Suprapubic skin (tissue), 4 donors: ENCODE measurements around the gene TMEM132D.

Source experiments
- CTCF ChIP-seq, 2 donors: fragments of 200-600 bp in 1 of 2; fragments of 450-650 bp in 1 of 2; sonication (generic) in 1 of 2; IDR thresholded peaks; one replicate each; pipeline ENCODE4 v1.5.1; 2016 to 2019; ENCODE audit warnings: antibody characterized with exemption in 2 of 2, mild to moderate bottlenecking in 1 of 2, moderate library complexity in 1 of 2
- EP300 ChIP-seq: sonication (generic); formaldehyde crosslinking; IDR thresholded peaks from one replicate; pipeline ENCODE4 v1.6.1; 2017; ENCODE audit warnings: antibody characterized with exemption
- POLR2A ChIP-seq, 2 donors: fragments of 450-650 bp; IDR thresholded peaks; one replicate each; pipeline ENCODE4 v1.6.1; 2017; ENCODE audit warnings: antibody characterized with exemption in 2 of 2, mild to moderate bottlenecking in 2 of 2, moderate library complexity in 2 of 2
- POLR2AphosphoS5 ChIP-seq, 3 donors: sonication (generic); formaldehyde crosslinking; IDR thresholded peaks; one replicate each; pipeline ENCODE4 v1.6.1; 2017; ENCODE audit warnings: antibody characterized with exemption in 3 of 3

GRCh38 chr12:129294868-129295267 is 609.0 kb downstream of the TMEM132D start:
- TF ChIP-seq CTCF (IDR thresholded peaks at IDR 0.05) = no peak
- TF ChIP-seq EP300 = no peak
- no peak for TF ChIP-seq POLR2A (IDR thresholded peaks at IDR 0.05)
- TF ChIP-seq POLR2AphosphoS5 (IDR thresholded peaks at IDR 0.05) = no peak
